WTC11 (cell line): ENCODE measurements around the gene CRISP2. TPM values are rescaled to one million over a fixed set of nuclear protein-coding genes. Genes with fewer than 3 reads are reported as not detected.

Experiments used
- ATAC-seq: fragments of 200-7000 bp; cut with Tn5 transposase; 2 replicates; pipeline ENCODE4 v1.10.0; 2021; ENCODE audit warnings: mild to moderate bottlenecking, moderate library complexity
- CTCF ChIA-PET: fragments of 300-600 bp; sonication (Branson Sonifier 250); formaldehyde crosslinking; loops from one replicate; lab custom pipeline; 2021; ENCODE audit warnings: antibody characterized with exemption; lab: Charles Lee
- POLR2A ChIA-PET: fragments of 350-600 bp; sonication (Branson Sonifier 250); formaldehyde crosslinking; loops from one replicate; lab custom pipeline; 2021; ENCODE audit warnings: antibody characterized with exemption; lab: Charles Lee
- DNase-seq: peaks from one replicate; pipeline ENCODE4 v3.0.0; 2021; ENCODE audit warnings: low spot score
- H3K27ac Mint-ChIP-seq: 2 replicates; pipeline ENCODE4 v1.8.0; 2021; ENCODE audit warnings: mixed read lengths
- H3K27me3 Mint-ChIP-seq: 2 replicates; pipeline ENCODE4 v1.8.0; 2021; ENCODE audit warnings: low read depth, mild to moderate bottlenecking, moderate library complexity, mixed read lengths
- H3K36me3 Mint-ChIP-seq: 2 replicates; pipeline ENCODE4 v1.8.0; 2021; ENCODE audit warnings: mixed read lengths
- H3K4me1 Mint-ChIP-seq: 2 replicates; pipeline ENCODE4 v1.8.0; 2022; ENCODE audit warnings: mixed read lengths
- H3K4me3 Mint-ChIP-seq: 2 replicates; pipeline ENCODE4 v1.8.0; 2021; ENCODE audit warnings: mild to moderate bottlenecking, moderate library complexity, mixed read lengths
- H3K9me3 Mint-ChIP-seq: 2 replicates; pipeline ENCODE4 v1.8.0; 2021; ENCODE audit warnings: mixed read lengths
- ELF4 ChIP-seq: sonication (generic); formaldehyde crosslinking; IDR thresholded peaks from 2 replicates; pipeline ENCODE4 v1.8.1; 2022; ENCODE audit warnings: low read depth, mild to moderate bottlenecking, moderate library complexity, missing genetic modification reagents
- EMX1 ChIP-seq: fragments of 250-450 bp; sonication (Bioruptor Pico); IDR thresholded peaks from 2 replicates; pipeline ENCODE4 v1.8.0; 2021; ENCODE audit warnings: mild to moderate bottlenecking
- FOXP1 ChIP-seq: sonication (generic); formaldehyde crosslinking; IDR thresholded peaks from 2 replicates; pipeline ENCODE4 v1.8.0; 2022; ENCODE audit warnings: missing genetic modification reagents, mild to moderate bottlenecking, moderate library complexity, borderline replicate concordance
- IRF2 ChIP-seq: sonication (generic); formaldehyde crosslinking; IDR thresholded peaks from 2 replicates; pipeline ENCODE4 v1.8.0; 2022; ENCODE audit warnings: low read depth, missing genetic modification reagents, borderline replicate concordance
- MXD4 ChIP-seq: fragments of 250-450 bp; sonication (Bioruptor Pico); IDR thresholded peaks from 2 replicates; pipeline ENCODE4 v1.8.0; 2021; ENCODE audit warnings: mild to moderate bottlenecking, moderate library complexity, borderline replicate concordance
- NFYB ChIP-seq: sonication (generic); formaldehyde crosslinking; conservative IDR thresholded peaks from 2 replicates; pipeline ENCODE4 v1.8.0; 2022; ENCODE audit warnings: low read depth, missing genetic modification reagents
- NR1H2 ChIP-seq: sonication (generic); formaldehyde crosslinking; IDR thresholded peaks from 2 replicates; pipeline ENCODE4 v1.9.0; 2021; ENCODE audit warnings: mild to moderate bottlenecking, moderate library complexity, missing genetic modification reagents
- NR2C2 ChIP-seq: sonication (generic); formaldehyde crosslinking; IDR thresholded peaks from 2 replicates; pipeline ENCODE4 v1.8.0; 2022; ENCODE audit warnings: mild to moderate bottlenecking, missing genetic modification reagents
- SMAD4 ChIP-seq: sonication (generic); formaldehyde crosslinking; IDR thresholded peaks from 2 replicates; pipeline ENCODE4 v1.8.0; 2022; ENCODE audit warnings: mild to moderate bottlenecking, missing genetic modification reagents
- TEAD1 ChIP-seq: sonication (generic); formaldehyde crosslinking; IDR thresholded peaks from 2 replicates; pipeline ENCODE4 v1.8.0; 2022; ENCODE audit warnings: mild to moderate bottlenecking, missing genetic modification reagents
- ZNF396 ChIP-seq: fragments of 250-450 bp; sonication (Bioruptor Pico); IDR thresholded peaks from 2 replicates; pipeline ENCODE4 v1.8.0; 2021; ENCODE audit warnings: mild to moderate bottlenecking, moderate library complexity, borderline replicate concordance
- ZNF423 ChIP-seq: fragments of 250-450 bp; sonication (Bioruptor Pico); IDR thresholded peaks from 2 replicates; pipeline ENCODE4 v2.1.2; 2022; ENCODE audit warnings: mild to moderate bottlenecking, moderate library complexity
- total RNA-seq: library from RNA; stranded (reverse); gene quantifications from 3 replicates; pipeline ENCODE4 v1.2.3, GENCODE V29; 2021
- TF ChIP-seq, protein P1 (sequence below): fragments of 250-450 bp; sonication (Bioruptor Pico); IDR thresholded peaks from 2 replicates; pipeline ENCODE4 v1.9.0; 2021; ENCODE audit warnings: moderate library complexity, mild to moderate bottlenecking, inconsistent platforms, borderline replicate concordance
- TF ChIP-seq, protein P2 (sequence below): sonication (generic); formaldehyde crosslinking; IDR thresholded peaks from 2 replicates; pipeline ENCODE4 v1.8.1; 2023; ENCODE audit warnings: mild to moderate bottlenecking, missing genetic modification reagents, borderline replicate concordance
- TF ChIP-seq, protein P3 (sequence below): sonication (generic); formaldehyde crosslinking; IDR thresholded peaks from 2 replicates; pipeline ENCODE4 v1.8.1; 2023; ENCODE audit warnings: mild to moderate bottlenecking, missing genetic modification reagents
- TF ChIP-seq, protein P4 (sequence below): fragments of 250-450 bp; sonication (Bioruptor Pico); IDR thresholded peaks from 2 replicates; pipeline ENCODE4 v1.9.0; 2021; ENCODE audit warnings: mild to moderate bottlenecking
- TF ChIP-seq, protein P5 (sequence below): sonication (generic); formaldehyde crosslinking; IDR thresholded peaks from 2 replicates; pipeline ENCODE4 v1.8.1; 2022; ENCODE audit warnings: low read depth, mild to moderate bottlenecking, moderate library complexity, missing genetic modification reagents, borderline replicate concordance

CRISP2 gene
- total RNA-seq, 1 experiment from 2014 or later: not detected

DNA sequence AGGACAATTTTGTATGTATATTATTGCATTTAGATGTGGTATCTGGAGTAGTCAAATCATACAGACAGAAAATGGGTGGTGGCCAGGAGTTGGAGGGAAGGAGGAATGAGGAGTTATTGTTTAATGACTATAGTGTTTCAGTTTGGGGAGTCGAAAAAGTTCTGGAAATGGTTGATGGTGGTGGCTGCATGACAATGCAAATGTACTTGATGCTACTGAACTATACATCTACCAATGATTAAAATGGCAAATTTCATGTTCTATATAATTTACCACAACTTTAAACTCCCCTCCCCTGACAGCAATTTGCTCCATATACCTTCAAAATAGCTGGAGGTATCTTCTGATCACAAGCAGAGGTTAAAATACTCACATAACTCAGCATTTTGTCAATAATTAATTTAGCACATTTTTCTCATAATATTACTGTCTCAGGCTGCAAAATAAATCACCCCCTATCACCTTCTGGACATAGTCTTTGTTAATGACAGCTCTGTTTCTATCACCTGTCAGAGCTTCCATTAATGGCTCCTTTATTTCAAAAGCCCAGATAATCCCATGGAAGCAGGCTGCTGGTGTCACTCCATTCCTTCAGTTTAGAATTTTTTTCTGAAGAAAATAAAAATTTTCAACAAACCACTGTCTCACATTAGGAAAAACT is 51.0 kb downstream of the CRISP2 start (continued):
- TF ChIP-seq, protein P1, sequence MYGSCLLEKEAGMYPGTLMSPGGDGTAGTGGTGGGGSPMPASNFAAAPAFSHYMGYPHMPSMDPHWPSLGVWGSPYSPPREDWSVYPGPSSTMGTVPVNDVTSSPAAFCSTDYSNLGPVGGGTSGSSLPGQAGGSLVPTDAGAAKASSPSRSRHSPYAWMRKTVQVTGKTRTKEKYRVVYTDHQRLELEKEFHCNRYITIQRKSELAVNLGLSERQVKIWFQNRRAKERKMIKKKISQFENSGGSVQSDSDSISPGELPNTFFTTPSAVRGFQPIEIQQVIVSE: no peak
- no peak for TF ChIP-seq TEAD1 (CRISPR knock-in tag)

DNA sequence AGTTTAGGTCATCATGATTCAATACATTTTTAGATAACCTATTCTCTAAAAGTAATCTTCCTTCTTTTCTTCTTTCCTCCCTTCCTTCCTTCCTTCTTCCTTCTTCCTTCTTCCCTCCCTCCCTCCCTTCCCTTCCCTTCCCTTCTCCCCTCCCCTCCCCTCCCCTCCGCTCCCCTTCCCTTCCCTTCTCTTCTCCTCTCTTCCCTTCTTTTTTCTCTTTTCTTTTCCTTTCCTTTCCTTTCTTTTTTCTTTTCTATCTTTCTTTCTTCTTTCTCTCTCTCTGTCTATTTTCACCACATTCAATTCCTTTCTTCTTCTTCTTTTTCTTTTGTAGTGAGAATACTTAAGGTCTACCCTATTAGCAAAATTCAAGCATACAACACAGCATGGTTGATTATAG is 59.4 kb downstream of the CRISP2 start:
- no peak for ATAC-seq
- ChIA-PET CTCF (no interaction called here), POLR2A (no interaction called here)
- Mint-ChIP-seq H3K4me3 (no peak overlapping the region), H3K36me3 (no peaks in the 10 kb centered on the region), H3K4me1 (no peaks in the 10 kb centered on the region), H3K27ac (no peak overlapping the region), H3K27me3 (no peaks in the 10 kb centered on the region), H3K9me3 (no peaks in the 10 kb centered on the region)
- TF ChIP-seq, protein P2, sequence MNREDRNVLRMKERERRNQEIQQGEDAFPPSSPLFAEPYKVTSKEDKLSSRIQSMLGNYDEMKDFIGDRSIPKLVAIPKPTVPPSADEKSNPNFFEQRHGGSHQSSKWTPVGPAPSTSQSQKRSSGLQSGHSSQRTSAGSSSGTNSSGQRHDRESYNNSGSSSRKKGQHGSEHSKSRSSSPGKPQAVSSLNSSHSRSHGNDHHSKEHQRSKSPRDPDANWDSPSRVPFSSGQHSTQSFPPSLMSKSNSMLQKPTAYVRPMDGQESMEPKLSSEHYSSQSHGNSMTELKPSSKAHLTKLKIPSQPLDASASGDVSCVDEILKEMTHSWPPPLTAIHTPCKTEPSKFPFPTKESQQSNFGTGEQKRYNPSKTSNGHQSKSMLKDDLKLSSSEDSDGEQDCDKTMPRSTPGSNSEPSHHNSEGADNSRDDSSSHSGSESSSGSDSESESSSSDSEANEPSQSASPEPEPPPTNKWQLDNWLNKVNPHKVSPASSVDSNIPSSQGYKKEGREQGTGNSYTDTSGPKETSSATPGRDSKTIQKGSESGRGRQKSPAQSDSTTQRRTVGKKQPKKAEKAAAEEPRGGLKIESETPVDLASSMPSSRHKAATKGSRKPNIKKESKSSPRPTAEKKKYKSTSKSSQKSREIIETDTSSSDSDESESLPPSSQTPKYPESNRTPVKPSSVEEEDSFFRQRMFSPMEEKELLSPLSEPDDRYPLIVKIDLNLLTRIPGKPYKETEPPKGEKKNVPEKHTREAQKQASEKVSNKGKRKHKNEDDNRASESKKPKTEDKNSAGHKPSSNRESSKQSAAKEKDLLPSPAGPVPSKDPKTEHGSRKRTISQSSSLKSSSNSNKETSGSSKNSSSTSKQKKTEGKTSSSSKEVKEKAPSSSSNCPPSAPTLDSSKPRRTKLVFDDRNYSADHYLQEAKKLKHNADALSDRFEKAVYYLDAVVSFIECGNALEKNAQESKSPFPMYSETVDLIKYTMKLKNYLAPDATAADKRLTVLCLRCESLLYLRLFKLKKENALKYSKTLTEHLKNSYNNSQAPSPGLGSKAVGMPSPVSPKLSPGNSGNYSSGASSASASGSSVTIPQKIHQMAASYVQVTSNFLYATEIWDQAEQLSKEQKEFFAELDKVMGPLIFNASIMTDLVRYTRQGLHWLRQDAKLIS (CRISPR knock-in tag): no peak
- TF ChIP-seq, protein P3, sequence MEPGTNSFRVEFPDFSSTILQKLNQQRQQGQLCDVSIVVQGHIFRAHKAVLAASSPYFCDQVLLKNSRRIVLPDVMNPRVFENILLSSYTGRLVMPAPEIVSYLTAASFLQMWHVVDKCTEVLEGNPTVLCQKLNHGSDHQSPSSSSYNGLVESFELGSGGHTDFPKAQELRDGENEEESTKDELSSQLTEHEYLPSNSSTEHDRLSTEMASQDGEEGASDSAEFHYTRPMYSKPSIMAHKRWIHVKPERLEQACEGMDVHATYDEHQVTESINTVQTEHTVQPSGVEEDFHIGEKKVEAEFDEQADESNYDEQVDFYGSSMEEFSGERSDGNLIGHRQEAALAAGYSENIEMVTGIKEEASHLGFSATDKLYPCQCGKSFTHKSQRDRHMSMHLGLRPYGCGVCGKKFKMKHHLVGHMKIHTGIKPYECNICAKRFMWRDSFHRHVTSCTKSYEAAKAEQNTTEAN: no peak
- no peak for TF ChIP-seq SMAD4 (CRISPR knock-in tag)
- TF ChIP-seq, protein P4, sequence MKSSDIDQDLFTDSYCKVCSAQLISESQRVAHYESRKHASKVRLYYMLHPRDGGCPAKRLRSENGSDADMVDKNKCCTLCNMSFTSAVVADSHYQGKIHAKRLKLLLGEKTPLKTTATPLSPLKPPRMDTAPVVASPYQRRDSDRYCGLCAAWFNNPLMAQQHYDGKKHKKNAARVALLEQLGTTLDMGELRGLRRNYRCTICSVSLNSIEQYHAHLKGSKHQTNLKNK (CRISPR knock-in tag): no peak
- TF ChIP-seq FOXP1 (CRISPR knock-in tag): no peak
- TF ChIP-seq IRF2: no peak
- no peak for DNase-seq

DNA sequence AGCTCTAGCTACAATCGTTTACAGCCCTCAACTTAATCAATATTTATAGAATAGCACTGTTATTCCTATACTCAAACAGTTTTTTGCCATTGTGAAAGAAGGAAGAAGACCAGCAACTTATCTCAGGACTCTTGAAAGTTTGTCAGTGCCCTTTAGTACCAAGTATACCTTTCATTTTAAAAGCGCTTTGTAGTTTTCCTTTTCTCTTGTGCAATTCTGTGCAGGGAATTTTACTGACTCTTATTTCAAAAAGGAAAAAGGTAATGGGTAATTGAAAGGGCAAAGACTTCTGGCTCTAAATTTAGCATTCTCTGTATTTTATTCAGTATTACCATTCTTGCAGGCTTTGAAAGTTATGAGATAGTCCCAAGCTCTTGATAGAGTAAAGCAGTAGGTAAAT is 59.9 kb downstream of the CRISP2 start:
- Mint-ChIP-seq H3K4me3 (no peak overlapping the region), H3K36me3 (no peaks in the 10 kb centered on the region), H3K27ac (no peak overlapping the region), H3K9me3 (no peaks in the 10 kb centered on the region), H3K4me1 (no peaks in the 10 kb centered on the region), H3K27me3 (no peaks in the 10 kb centered on the region)
- no peak for ATAC-seq
- ChIA-PET POLR2A (no interaction called here), CTCF (no interaction called here)
- no peak for DNase-seq
- TF ChIP-seq EMX1 (CRISPR knock-in tag) (no peak), NR1H2 (CRISPR knock-in tag) (no peak), NFYB (CRISPR knock-in tag) (no peak), ZNF396 (CRISPR knock-in tag) (no peak), ELF4 (CRISPR knock-in tag) (no peak), MXD4 (CRISPR knock-in tag) (no peak), NR2C2 (CRISPR knock-in tag) (no peak), ZNF423 (CRISPR knock-in tag) (no peak)
- TF ChIP-seq, protein P5, sequence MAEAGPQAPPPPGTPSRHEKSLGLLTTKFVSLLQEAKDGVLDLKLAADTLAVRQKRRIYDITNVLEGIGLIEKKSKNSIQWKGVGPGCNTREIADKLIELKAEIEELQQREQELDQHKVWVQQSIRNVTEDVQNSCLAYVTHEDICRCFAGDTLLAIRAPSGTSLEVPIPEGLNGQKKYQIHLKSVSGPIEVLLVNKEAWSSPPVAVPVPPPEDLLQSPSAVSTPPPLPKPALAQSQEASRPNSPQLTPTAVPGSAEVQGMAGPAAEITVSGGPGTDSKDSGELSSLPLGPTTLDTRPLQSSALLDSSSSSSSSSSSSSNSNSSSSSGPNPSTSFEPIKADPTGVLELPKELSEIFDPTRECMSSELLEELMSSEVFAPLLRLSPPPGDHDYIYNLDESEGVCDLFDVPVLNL: no peak
